Medulla oblongata (tissue), 1 donor: ENCODE data around the gene NTRK1.

Source experiments
- DNase-seq: peaks from one replicate; pipeline ENCODE4 v3.0.0-alpha.2; 2015; ENCODE audit errors: extremely low spot score

NTRK1 gene

GRCh38 chr1:156838972-156839371 is 21.7 kb upstream of the NTRK1 start:
- peak; percentile 21 for DNase-seq

GRCh38 chr1:156839426-156840109 is 21.1 kb upstream of the NTRK1 start:
- no peak for DNase-seq

- DNase-seq: no peak
These were observed 20.3 kb upstream of the NTRK1 start for GRCh38 chr1:156840186-156840897.

- no peak for DNase-seq
These were observed 19.8 kb upstream of the NTRK1 start for GRCh38 chr1:156840898-156841279.

GRCh38 chr1:156841295-156841855 is 19.3 kb upstream of the NTRK1 start:
- no peak for DNase-seq

GRCh38 chr1:156842618-156843300 is 17.9 kb upstream of the NTRK1 start:
- DNase-seq: no peak

- DNase-seq: no peak
These were observed 16.6 kb upstream of the NTRK1 start for GRCh38 chr1:156844102-156844501.

GRCh38 chr1:156844638-156845037 is 16.0 kb upstream of the NTRK1 start:
- no peak for DNase-seq

- no peak for DNase-seq
These were observed 15.4 kb upstream of the NTRK1 start for GRCh38 chr1:156845055-156845952.

- no peak for DNase-seq
These were observed 14.6 kb upstream of the NTRK1 start for GRCh38 chr1:156845953-156846545.

GRCh38 chr1:156846643-156847042 is 14.0 kb upstream of the NTRK1 start:
- DNase-seq: no peak

GRCh38 chr1:156847591-156848460 is 12.8 kb upstream of the NTRK1 start:
- no peak for DNase-seq

GRCh38 chr1:156848461-156849150 is 12.1 kb upstream of the NTRK1 start:
- no peak for DNase-seq

- no peak for DNase-seq
These were observed 11.5 kb upstream of the NTRK1 start for GRCh38 chr1:156849151-156849496.

- no peak for DNase-seq
These were observed 8.8 kb upstream of the NTRK1 start for GRCh38 chr1:156851779-156852417.

GRCh38 chr1:156852418-156852874 is 8.2 kb upstream of the NTRK1 start:
- DNase-seq: peak; percentile 54

- no peak for DNase-seq
These were observed 6.9 kb upstream of the NTRK1 start for GRCh38 chr1:156853761-156854160.

- no peak for DNase-seq
These were observed 6.0 kb upstream of the NTRK1 start for GRCh38 chr1:156854634-156855033.

GRCh38 chr1:156856282-156856785 is 4.3 kb upstream of the NTRK1 start:
- DNase-seq: no peak
